ENCODE results near the gene SLC41A3.
"Not testable (repeated sequence)": the region's sequence is repeated elsewhere in the genome, so short reads cannot be mapped to it uniquely, and the experiment has no call there.

The SLC41A3 gene

DNA sequence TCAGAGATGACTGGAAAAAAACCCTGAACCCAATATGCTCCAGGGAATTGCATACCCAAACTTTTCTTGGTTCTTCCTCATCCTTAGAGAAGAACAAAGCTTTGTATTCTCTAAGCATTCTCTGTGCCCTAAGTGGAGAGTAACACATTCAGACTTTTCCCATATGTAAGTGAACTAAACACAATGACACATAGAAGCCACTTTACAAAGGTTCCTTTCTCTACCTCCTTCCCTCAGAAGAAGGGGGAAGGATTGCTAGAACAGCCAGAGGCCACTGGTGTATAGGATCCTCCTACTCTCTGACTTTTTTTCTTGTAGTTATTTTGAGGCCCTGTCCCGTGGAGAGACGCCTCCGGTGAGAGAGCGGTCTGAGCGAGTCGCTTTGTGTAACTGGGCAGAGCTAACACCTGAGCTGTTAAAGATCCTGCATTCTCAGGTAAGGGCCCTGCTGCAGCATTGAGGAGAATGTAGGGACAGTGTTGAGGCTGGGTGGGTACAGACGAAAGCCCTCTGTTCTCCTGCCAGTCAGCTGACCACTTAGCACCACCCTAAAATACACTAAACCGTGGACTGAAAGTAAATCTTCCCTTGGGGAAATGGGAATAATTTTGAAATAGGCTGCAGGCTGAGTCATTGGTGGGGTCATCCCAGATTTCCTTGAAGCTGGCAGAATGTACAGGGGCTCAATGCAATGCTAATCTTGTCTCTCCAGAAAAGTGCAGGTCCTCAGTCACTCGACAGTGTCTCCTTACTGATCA, 108.5 kb downstream of the SLC41A3 start:
- DNase-seq: not testable (repeated sequence)

DNA sequence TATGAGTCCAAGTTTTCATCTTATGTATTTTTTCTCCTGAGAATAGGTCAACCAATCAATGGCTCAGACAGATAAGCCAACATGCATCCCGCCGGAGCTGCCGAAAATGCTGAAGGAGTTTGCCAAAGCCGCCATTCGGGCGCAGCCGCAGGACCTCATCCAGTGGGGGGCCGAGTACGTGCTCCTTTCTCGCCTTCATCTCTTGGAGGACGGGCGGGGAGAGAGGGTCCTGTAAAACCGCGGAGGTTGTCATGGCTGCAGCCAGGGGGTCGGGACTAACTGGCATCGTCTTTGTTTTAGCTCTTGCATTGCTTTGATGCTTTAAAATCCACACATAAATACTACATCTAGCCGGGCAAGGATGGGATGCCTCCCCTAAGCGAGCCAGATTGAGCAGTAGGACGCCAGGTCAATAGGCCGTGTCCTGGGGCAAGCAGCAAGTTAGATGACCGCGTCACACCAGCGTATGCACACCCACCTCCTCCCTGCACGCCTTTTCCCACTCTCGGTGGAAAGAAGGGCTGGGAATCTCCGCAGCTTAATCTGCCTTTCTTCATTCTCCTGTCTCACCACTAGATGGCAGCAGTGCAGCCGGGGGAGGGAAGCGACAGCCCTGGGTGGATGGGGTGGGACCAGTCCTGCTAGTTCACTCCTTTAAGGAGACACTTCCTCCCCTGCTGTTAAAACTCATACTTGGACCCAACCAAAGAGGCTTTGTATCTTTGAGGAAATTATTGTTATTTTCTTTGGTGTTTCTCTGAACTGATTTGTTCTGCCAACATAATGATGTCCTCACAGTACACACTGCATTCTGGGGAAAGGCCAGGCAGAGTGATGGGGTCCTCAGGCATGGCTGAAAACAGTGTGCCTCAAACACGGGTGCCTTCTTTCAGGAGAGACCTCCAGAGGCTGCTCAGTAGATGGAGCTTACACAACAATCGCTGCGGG, 111.7 kb downstream of the SLC41A3 start:
- DNase-seq: not testable (repeated sequence)

DNA sequence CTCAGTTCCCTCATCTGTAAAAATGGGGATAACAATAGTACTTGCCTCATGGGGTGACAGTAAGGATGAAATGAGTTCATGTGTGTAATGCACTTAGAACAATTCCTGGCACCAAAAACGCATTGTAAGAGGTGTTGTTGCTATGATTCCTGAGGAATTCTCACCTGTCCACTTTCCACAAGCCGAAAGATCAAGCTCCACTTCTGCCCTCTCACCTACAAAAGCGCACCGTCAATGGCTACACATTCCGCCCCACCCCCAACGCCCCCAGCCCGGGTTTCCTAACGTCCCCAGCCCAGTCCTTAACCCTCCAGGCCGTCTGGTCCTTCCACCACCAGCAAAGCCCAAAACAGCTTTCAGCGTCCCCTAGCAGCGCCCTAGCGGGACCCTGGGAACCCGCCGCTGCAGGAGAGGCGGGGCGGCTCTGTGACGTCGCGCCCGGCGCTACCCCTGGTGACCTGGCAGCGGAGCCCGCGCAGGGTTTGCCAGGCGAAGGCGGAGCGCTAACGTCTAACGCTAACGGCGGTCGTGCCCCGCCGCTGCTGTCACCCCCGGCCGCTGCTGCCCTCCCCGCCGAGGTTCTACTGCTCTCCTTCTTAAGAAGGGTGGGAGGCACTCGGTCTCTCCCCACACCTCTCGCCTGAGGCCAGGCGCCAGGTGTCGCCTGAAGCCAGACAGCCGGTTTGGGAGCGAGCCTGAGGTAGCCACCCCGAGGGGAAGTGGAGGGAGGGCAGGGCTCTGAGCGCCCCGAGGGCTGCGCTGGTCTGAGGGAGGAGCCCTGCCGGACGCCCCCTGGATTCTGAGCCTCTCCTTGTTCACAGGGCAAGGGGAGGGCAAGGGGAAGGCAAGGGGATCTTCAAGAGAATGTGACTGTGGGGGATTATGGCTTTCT, 115.0 kb downstream of the SLC41A3 start, which contains the start of gene ROPN1B:
Gene ROPN1B, plus strand, starts transcription at position 478 of the 892 bp plus-strand sequence. CDS start 2,877 bp downstream, outside the sequence.
- not testable (repeated sequence) for DNase-seq

DNA sequence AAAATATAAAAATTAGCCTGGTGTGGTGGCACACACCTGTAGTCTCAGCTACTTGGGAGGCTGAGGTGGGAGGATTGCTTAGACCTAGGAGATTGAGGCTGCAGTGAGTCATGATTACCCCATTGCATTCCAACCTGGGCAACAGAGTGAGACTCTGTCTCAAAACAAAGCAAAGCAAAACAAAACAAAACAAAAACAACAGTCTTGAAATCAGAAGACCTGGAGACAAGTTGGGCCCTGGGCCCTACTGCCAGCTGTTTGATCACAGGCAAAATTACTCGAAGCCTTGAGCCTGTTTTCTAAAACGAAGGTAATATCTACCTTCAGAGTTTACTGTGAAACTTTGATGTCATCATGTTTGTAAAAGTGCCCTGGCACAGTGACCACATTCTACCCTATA, 115.8 kb downstream of the SLC41A3 start:
- not testable (repeated sequence) for DNase-seq

DNA sequence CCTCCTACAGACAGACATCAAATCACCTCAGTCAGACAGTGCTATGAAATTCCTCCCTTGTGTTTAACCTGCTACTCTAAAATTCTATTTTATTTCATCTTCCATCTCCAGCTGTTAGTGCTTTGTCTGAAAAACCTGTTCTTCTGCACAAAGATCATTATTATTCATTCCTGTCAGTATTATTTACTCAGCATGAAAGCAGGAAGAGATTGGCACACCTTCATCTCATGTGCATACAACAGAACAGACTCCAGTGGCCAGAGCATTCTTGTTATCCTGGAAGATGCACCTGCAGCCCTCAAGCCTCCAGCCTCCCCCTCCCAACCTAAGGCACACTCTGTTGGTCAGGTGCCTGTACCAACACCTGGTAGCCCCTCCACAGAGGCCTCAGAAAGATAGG, 116.8 kb downstream of the SLC41A3 start:
- DNase-seq: no peak

DNA sequence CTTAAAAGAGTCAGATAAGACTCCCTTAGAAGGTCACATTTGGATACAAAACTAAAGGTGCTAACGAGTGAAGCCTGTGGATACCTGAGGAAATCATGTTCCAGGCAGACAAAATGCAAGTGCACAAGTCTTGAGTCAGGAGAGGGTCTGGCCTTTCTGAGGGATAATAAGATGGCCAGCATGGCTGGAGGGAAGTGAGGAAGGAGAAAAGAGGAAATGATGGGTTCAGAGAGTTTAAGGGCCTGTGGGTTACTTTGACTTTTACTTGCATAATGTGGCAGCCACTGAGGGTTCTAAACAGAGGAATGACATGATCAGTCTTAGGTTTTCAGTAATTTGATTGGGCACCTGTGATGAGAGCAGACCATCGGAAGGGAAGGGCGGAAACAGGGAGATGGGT, 118.4 kb downstream of the SLC41A3 start:
- DNase-seq: no peak

DNA sequence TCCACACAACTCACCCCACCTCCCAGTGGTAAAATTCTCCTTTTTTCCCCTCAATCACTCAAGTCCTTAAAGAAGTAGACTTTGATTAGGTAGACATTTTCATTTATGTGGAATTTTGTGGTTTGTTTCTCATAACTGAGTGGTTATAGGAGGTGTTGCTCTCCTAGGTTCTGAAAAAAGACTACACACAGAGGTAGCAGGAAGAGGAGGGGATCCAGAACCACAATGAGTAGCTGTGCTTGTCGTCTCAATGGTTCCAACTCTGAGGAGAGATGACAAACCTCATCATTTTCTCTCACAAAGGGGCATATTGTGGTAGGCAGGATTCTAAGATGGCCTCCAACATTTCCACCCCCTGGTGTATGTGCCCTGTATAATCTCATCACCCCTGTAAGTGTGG, 120.1 kb downstream of the SLC41A3 start:
- DNase-seq: not testable (repeated sequence)

DNA sequence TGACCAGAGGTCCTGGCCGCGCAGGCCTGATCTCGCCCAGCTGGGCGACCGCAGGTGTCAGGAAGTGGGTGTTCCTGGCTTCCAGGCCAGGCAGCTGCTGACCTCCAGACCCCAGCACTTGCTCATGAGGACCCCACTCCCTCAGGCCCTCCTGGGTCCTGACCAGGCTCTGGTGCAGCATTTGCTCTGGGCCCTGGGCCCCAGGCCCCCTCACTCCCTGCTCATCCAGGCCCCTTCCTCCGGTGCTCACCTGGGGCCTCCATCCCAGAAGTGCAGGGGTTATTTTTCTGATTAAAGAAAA, 122.7 kb downstream of the SLC41A3 start:
- DNase-seq: no peak

DNA sequence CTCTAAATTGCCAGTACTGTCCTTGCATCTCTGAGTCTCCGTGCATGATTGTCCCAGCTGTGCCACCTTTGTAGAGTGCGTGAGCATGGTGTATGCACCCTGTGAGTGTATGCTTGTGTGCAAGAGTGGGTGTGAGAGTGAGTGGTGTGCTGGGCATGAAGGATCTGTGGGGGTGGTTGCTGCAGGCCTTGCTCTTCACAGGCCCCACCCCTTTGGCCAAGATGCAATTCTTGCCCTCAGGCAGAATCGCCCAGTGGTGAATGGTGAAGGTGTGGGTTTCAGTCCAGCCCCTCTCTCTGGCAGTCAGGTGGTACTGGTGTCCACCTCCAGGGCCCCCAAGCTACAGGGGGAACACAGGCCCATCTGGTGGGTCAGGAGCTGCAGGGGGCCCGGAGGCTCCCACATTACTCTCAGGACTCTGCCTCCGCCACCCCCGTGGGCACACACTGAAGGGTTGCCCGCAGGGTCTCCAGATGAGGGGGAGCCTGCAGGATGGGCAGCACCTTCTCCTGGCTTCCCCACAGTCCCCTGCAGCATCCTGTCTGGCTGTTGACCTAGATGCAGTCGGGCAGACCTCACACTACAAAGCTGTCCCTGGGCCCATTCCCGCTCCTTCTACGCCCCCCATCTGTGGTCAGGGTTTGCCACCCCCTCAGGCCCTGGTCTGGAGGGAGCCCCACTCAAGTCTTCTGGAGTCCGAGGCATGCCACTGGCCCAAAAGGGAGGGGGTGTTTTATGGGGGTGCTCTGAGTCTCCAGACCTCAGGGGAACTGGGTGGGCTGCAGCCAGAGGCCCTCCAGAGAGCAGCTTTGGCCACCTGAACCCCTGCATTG, 123.3 kb downstream of the SLC41A3 start:
- DNase-seq: no peak

DNA sequence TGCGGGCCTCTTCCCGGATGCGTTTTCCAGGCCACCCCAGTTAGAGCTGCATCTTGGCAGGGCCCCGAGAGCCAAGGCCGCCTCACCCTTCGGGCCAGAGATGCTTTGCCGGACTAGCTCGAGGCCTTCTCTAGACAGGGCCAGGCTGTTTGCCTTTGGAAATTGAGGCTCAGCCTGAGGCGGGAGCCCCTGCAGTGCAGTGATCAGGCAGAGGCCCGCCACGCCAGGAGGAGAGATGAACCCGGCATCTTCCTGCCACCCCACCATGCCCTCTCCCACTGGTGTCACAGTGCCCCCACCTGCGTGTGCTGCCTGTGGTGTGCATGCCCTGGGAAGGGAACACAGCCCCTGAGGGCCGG, 123.9 kb downstream of the SLC41A3 start:
- DNase-seq: no peak

DNA sequence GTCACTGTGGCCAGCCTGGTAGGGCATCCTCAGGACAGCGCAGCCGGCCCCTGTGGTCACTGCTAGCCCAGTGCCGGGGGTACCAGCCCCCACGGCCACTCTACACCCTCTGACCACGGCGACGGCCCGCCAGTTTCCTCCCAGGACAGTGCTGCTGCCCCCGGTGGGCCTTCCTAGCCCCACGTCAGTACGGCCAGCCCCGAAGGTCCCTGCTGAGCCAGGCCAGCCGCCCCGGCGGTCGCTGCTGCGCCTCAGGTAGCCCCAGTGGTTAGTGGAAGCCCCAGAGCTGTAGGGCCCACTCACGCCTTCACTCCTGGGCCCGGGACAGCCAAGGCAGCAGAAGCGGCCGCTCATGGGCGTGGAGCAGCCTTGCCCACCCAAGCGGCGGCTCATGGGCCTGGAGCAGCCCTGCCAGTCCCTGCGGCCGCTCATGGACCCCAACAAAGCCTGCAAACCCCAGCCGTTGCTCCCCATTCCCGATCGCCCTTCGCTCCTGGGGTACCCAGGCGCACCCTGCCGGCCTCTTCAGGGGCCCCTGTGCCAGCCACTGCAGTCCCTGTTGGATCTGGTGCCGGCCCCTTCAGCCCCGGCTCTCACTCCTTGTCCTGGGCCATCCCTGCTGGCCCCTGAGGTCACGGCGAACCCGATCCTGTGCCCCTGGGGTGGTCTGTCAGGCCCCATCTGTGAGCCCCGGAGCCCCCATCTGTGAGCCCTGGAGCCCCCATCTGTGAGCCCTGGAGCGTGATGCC, 124.4 kb downstream of the SLC41A3 start:
- no peak for DNase-seq

DNA sequence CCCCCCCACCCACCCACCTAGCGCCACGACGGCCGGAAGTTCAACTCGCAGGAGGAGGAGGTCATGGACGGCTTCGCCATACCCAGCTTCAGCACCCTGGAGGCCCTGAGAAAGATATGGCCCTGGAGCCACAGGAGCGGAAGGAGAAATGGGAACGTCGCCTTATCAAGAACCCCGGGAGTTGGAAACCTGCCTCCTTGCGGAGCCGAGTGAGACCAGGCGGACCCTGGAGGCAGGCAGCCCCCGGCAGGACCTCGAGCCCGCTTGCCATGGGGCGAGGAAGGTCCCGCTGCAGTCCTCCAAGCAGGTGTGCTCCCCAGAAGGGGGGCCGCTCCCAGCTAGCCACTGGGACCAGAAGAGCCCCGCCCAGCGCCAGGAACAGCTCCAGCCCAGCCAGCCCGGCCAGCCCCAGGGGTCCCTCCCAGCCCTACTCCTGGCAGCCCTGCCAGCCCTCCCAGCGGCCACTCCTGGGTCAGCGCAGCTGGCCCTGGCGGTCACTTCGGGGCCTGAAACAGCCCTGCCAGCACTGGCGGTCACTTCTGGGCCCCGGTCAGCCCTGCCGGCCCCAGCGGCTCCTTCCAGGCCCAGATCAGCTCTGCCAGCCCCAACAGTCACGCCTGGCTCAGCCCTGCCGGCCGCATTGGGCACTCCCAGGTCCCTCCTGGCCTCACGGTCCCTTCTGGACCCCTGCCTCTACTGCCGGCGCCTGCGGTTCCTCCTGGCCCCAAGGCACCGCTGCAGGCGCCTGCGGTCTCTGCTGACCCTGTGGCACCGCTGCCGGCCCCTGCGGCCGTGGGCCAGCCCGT, 125.2 kb downstream of the SLC41A3 start:
- DNase-seq: no peak

DNA sequence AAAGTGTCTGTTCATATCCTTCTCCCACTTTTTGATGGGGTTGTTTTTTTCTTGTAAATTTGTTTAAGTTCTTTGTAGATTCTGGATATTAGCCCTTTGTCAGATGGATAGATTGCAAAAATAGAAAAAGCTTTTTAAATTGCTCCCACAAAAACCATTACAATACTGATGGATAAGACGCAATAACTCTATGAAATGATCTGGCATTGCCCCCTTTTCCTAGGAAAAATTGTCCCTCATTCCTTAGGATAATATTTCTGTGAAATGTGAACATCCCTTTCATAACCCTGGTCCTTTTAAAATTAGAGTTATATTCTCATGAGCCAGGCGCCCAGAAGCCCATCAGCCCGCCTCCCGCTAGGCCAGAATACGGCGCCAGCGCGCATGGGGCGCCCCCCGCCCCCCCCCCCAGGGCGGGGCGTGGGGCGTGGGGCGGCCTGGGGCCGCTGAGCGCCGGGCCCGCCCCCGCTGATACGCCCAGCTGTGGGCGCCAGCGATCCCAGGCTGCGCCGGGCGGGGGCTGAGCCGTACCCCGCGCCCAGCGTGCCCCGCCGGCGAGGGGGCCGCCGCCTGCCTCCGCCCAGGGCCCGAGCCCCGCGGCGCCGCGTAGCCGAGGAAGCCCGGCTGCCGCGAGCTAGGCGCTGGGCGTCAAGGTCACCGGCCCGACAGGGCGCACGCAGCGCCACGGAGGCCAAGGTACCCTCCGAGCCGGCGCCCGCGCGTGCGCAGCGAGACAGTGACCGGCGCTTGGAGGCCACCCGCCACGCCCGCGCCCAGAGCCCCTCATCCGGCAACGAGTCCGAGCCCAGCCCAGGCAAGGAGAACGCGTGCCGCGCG, 126.0 kb downstream of the SLC41A3 start:
- DNase-seq: no peak

DNA sequence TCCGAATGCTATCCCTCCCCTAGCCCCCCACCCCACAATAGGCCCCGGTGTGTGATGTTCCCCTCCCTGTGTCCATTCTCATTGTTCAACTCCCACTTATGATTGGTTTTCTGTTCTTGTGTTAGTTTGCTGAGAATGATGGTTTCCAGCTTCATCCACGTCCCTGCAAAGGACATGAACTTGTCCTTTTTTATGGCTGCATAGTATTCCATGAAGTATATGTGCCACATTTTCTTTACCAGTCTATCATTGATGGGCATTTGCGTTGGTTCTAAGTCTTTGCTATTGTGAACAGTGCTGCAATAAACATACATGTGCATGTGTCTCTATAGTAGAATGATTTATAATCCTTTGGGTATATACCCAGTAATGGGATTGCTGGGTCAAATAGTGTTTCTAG, 126.9 kb downstream of the SLC41A3 start:
- not testable (repeated sequence) for DNase-seq

All from activated CD4-positive, alpha-beta T cell treated with anti-CD3 and anti-CD28 coated beads, Interleukin-2, amount 50 U/mL, for 4 hours (primary cell).